ENCODE data around the gene PGS1. TPM values are rescaled to one million over a fixed set of nuclear protein-coding genes. Genes with fewer than 3 reads are reported as not detected.

PGS1 gene
- total RNA-seq, 4 donors from 2014 or later = 25.4 to 63.9 (median 38.4) TPM

DNA sequence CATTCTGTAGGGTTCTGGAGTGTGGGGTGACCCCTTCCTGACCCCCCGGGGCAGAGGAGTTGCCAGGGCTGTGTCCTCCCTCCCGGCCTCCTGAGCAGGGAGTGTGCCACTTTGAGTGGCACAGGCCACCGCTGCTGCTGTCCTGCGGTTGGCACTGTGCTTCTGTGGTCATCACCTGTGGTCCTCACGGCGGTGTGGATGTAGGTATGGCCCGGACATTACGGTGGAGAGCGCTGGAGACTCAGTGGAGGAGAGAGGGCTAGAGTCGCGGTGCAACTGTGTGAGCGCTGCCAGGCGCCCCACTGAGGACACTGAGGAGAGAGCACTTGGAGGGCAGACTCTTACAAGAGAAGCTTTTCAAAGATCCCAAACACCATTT lies 39.1 kb downstream of the PGS1 start:
- TF ChIP-seq, protein P1, sequence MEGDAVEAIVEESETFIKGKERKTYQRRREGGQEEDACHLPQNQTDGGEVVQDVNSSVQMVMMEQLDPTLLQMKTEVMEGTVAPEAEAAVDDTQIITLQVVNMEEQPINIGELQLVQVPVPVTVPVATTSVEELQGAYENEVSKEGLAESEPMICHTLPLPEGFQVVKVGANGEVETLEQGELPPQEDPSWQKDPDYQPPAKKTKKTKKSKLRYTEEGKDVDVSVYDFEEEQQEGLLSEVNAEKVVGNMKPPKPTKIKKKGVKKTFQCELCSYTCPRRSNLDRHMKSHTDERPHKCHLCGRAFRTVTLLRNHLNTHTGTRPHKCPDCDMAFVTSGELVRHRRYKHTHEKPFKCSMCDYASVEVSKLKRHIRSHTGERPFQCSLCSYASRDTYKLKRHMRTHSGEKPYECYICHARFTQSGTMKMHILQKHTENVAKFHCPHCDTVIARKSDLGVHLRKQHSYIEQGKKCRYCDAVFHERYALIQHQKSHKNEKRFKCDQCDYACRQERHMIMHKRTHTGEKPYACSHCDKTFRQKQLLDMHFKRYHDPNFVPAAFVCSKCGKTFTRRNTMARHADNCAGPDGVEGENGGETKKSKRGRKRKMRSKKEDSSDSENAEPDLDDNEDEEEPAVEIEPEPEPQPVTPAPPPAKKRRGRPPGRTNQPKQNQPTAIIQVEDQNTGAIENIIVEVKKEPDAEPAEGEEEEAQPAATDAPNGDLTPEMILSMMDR (IDR thresholded peaks at IDR 0.05; ENCODE audit: low read depth) = no peak

GRCh38 chr17:78418326-78419026 lies 40.0 kb downstream of the PGS1 start:
- TF ChIP-seq, protein P1 (IDR thresholded peaks at IDR 0.05; ENCODE audit: low read depth) = no peak

DNA sequence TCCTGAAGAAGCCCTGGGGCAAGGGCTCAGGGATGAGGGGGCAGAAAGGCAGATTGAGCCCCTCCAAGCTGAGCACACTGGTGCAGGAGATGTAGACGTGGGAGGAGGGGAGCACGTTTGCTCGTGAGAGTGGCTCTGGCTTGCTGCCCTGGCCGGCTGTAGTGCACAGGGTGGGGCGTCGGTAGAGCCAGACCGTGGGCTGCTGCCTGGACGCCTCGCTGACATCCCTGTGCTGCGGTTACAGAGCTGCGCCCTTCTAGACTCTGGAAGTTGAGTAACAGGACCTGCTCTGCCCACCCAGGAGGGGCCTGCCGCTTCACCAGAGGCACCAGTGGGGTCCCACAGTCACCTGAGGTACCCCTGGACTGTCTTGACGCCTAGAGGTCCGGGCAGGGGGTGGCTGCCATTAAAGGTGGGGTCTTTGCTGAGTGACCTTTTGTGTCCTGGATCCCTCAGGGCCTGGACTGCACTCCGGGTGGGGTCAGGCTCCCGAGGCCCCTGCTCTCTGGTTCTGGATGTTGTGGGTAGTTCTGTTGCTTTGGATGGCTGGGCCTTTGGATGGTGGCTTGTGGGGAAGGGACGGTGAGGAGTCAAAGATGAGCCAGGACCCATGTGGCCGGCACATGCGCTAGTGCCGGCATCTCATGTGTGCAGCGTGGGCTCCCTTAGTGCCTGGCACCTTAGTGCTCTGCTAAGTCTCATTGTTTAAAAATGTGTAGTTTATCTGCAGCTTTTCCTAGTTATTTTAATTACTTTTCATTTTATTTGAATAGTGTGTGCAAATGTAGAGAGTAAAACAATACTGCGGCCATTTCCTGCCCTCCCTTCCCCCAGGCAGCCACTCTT lies 41.7 kb downstream of the PGS1 start:
- TF ChIP-seq, protein P1 (IDR thresholded peaks at IDR 0.05; ENCODE audit: low read depth) = no peak

GRCh38 chr17:78421084-78421533 lies 42.7 kb downstream of the PGS1 start:
- TF ChIP-seq, protein P1 (IDR thresholded peaks at IDR 0.05; ENCODE audit: low read depth) = no peak

DNA sequence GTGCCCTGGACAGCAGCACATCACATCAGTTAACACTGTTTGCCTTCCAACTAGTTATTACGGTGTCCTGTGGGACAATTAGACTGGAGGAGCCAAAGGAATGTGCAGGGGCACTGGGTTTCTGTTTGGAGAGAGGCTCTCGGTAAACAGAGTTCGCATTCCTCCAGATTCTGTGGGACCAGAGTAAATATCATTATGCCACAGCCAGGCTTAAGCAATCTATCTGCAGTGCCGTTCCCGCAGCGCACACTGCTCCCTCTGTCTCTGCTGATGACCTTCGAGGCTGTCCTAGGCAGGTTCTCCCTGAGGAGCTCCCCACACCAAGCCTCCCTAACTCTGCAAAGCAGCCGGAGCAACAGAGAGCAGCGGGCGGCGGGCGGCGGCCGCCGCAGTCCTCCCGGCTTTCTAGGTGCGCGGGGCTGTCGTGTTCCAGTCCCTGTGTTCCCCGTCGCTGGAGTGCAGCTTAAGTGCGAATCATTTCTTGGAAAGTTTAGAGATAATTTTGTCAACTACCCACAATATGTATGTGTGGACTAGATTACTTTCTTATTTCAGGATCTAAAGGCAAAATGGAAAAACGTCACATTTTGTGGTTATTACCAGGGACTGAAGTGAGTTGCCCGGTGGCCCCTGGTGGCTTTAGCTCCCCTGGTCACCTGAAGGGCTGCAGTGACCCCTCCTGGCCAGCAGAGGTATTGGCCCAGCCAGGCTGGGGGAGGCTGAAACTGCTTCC lies 43.3 kb downstream of the PGS1 start:
- TF ChIP-seq, protein P1 (IDR thresholded peaks at IDR 0.05; ENCODE audit: low read depth) = no peak

DNA sequence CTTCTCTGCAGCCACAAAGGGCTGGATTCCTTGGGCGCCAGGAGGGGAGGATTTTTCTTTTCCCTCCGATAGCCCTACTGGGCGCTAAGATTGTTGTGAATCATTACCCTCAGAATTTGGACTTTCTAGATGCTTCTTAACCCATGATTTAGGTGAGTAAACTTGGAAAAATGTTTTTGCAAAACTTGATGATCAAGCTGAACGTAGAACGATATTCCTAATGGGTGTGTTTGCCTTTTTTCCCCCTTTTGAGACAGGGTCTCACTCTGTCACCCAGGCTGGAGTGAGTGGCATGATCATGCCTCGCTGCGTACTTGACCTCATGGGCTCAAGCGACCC lies 43.8 kb downstream of the PGS1 start:
- TF ChIP-seq, protein P1 (IDR thresholded peaks at IDR 0.05; ENCODE audit: low read depth) = no peak

Data from subcutaneous adipose tissue (tissue), 4 donors.